Neural cell (in vitro differentiated cells): ENCODE results near the gene SMC5. TPM values are rescaled to one million over a fixed set of nuclear protein-coding genes. Genes with fewer than 3 reads are reported as not detected.

ENCODE experiments used
- H2AFZ ChIP-seq: fragments of 200-600, 300-800 bp; sonication (generic), shearing (Covaris generic); 2 replicates; pipeline ENCODE4 v1.6.0; 2014; ENCODE audit warnings: low read depth, mild to moderate bottlenecking, antibody characterized with exemption, low read length, moderate library complexity
- H3F3A ChIP-seq: fragments of 200-600 bp; shearing (Covaris generic); 2 replicates; pipeline ENCODE4 v1.6.1; 2016; ENCODE audit warnings: mild to moderate bottlenecking, moderate library complexity, mixed read lengths, antibody characterized with exemption, low read length; ENCODE audit not compliant: insufficient read depth, poor library complexity, severe bottlenecking
- H3K27ac ChIP-seq: fragments of 200-600, 300-800 bp; sonication (generic), shearing (Covaris generic); 2 replicates; pipeline ENCODE4 v1.5.1; 2014; ENCODE audit warnings: mild to moderate bottlenecking, low read length, moderate library complexity
- H3K27me3 ChIP-seq: fragments of 300-800, 200-600 bp; sonication (generic), shearing (Covaris generic); 2 replicates; pipeline ENCODE4 v1.6.0; 2014; ENCODE audit warnings: mild to moderate bottlenecking, low read depth, low read length, moderate library complexity; ENCODE audit not compliant: insufficient read depth
- H3K36me3 ChIP-seq: fragments of 300-800, 200-600 bp; sonication (generic), shearing (Covaris generic); 2 replicates; pipeline ENCODE4 v1.5.1; 2014; ENCODE audit warnings: mild to moderate bottlenecking, antibody characterized with exemption, low read length, moderate library complexity; ENCODE audit not compliant: insufficient read depth
- H3K4me2 ChIP-seq: fragments of 300-800, 200-600 bp; sonication (generic), shearing (Covaris generic); 2 replicates; pipeline ENCODE4 v1.6.0; 2014; ENCODE audit warnings: mild to moderate bottlenecking, low read length
- H3K4me3 ChIP-seq: fragments of 300-800, 200-600 bp; sonication (generic), shearing (Covaris generic); 2 replicates; pipeline ENCODE4 v1.5.1; 2014; ENCODE audit warnings: mild to moderate bottlenecking, low read length, moderate library complexity
- H3K79me2 ChIP-seq: fragments of 200-600 bp; shearing (Covaris generic); replicated peaks from 2 replicates; pipeline ENCODE4 v1.6.0; 2014; ENCODE audit warnings: mild to moderate bottlenecking, low read length, moderate library complexity; ENCODE audit not compliant: insufficient read depth
- H3K9ac ChIP-seq: fragments of 300-800, 200-600 bp; sonication (generic), shearing (Covaris generic); 2 replicates; pipeline ENCODE4 v1.6.1; 2016; ENCODE audit warnings: mild to moderate bottlenecking, low read length, mixed read lengths
- H3K9me2 ChIP-seq: fragments of 200-600 bp; shearing (Covaris generic); 2 replicates; pipeline ENCODE4 v1.6.1; 2016; ENCODE audit warnings: mild to moderate bottlenecking, low read length, mixed read lengths; ENCODE audit not compliant: insufficient read depth
- H3K9me3 ChIP-seq: fragments of 200-600, 300-800 bp; sonication (generic), shearing (Covaris generic); 2 replicates; pipeline ENCODE4 v1.6.1; 2016; ENCODE audit warnings: mild to moderate bottlenecking, mixed run types, low read length, moderate library complexity, mixed read lengths
- H4K20me1 ChIP-seq: fragments of 200-600 bp; shearing (Covaris generic); 2 replicates; pipeline ENCODE4 v1.6.1; 2016; ENCODE audit warnings: mild to moderate bottlenecking, mixed run types; ENCODE audit not compliant: insufficient read depth
- CTCF ChIP-seq: fragments of 450-650 bp; IDR thresholded peaks from 2 replicates; pipeline ENCODE4 v1.5.1; 2014; ENCODE audit warnings: antibody characterized with exemption, mild to moderate bottlenecking, moderate library complexity; ENCODE audit not compliant: poor library complexity, severe bottlenecking
- EP300 ChIP-seq: fragments of 450-650 bp; conservative IDR thresholded peaks from 2 replicates; pipeline ENCODE4 v1.6.1; 2014; ENCODE audit warnings: antibody characterized with exemption, mild to moderate bottlenecking, moderate library complexity; ENCODE audit not compliant: poor library complexity, severe bottlenecking
- EZH2 ChIP-seq: fragments of 200-600, 300-800 bp; shearing (Covaris generic), sonication (generic); IDR thresholded peaks from 2 replicates; pipeline ENCODE4 v1.6.1; 2014; ENCODE audit warnings: antibody characterized with exemption, low read length, borderline replicate concordance, mild to moderate bottlenecking; ENCODE audit not compliant: insufficient read depth, poor library complexity, severe bottlenecking
- MXI1 ChIP-seq: fragments of 450-650 bp; conservative IDR thresholded peaks from 2 replicates; pipeline ENCODE4 v1.6.1; 2014; ENCODE audit warnings: antibody characterized with exemption, mild to moderate bottlenecking; ENCODE audit not compliant: poor library complexity, severe bottlenecking
- POLR2AphosphoS5 ChIP-seq: IDR thresholded peaks from 2 replicates; pipeline ENCODE4 v1.6.1; 2012
- RAD21 ChIP-seq: fragments of 450-650 bp; conservative IDR thresholded peaks from 2 replicates; pipeline ENCODE4 v1.6.1; 2014; ENCODE audit warnings: antibody characterized with exemption, mild to moderate bottlenecking, moderate library complexity
- REST ChIP-seq: IDR thresholded peaks from 2 replicates; pipeline ENCODE4 v1.6.1; 2012; ENCODE audit warnings: borderline replicate concordance
- SMC3 ChIP-seq: fragments of 450-650 bp; conservative IDR thresholded peaks from 2 replicates; pipeline ENCODE4 v1.6.1; 2014; ENCODE audit warnings: antibody characterized with exemption, mild to moderate bottlenecking, moderate library complexity; ENCODE audit not compliant: poor library complexity
- TAF1 ChIP-seq: IDR thresholded peaks from 2 replicates; pipeline ENCODE4 v1.6.1; 2012; ENCODE audit warnings: low read depth
- polyA plus RNA-seq: library from polyadenylated mRNA; depleted of rRNA; stranded (reverse); fragments of >200 nt; gene quantifications from 2 replicates; pipeline ENCODE4 v1.2.3, GENCODE V29; 2014

Gene SMC5
- polyA plus RNA-seq, 1 donor from 2014 or later: 37.2 TPM

- no peaks in the 10 kb centered on the region for H3K79me2 ChIP-seq
- no peak overlapping the region for H2AFZ ChIP-seq
- no peaks in the 10 kb centered on the region for H3F3A ChIP-seq
- no peaks in the 10 kb centered on the region for H3K27me3 ChIP-seq
- no peak overlapping the region for H3K9ac ChIP-seq
- no peak overlapping the region for H3K27ac ChIP-seq
- H4K20me1 ChIP-seq: no peaks in the 10 kb centered on the region
- TF ChIP-seq CTCF: no peak
- TF ChIP-seq POLR2AphosphoS5: no peak
- no peak for TF ChIP-seq TAF1
- TF ChIP-seq EP300: no peak
- TF ChIP-seq SMC3: no peak
- TF ChIP-seq RAD21: no peak
- TF ChIP-seq EZH2: no peak
- TF ChIP-seq REST: no peak
- no peak for TF ChIP-seq MXI1
- no peak overlapping the region for H3K4me2 ChIP-seq
- no peaks in the 10 kb centered on the region for H3K9me2 ChIP-seq
- H3K36me3 ChIP-seq: no peaks in the 10 kb centered on the region
- no peak overlapping the region for H3K4me3 ChIP-seq
- H3K9me3 ChIP-seq: no peaks in the 10 kb centered on the region
Measured at GRCh38 chr9:70390933-70391341, 132.2 kb downstream of the SMC5 start.

GRCh38 chr9:70392189-70392588, 133.4 kb downstream of the SMC5 start:
- Histone ChIP-seq H3K4me2 (no peak overlapping the region), H3K36me3 (no peaks in the 10 kb centered on the region), H3K9me2 (no peaks in the 10 kb centered on the region), H3K79me2 (no peaks in the 10 kb centered on the region), H3K27me3 (no peaks in the 10 kb centered on the region), H3K4me3 (no peak overlapping the region), H3F3A (no peaks in the 10 kb centered on the region), H4K20me1 (no peaks in the 10 kb centered on the region), H3K27ac (no peak overlapping the region), H3K9me3 (no peaks in the 10 kb centered on the region), H3K9ac (no peak overlapping the region), H2AFZ (no peak overlapping the region)
- TF ChIP-seq CTCF: peak; percentile 26
- no peak for TF ChIP-seq SMC3
